NOMO-1 treated with DMSO at 0.1 percent for 48 hours (cell line): ENCODE measurements around the gene TBX19.

Experiments
- DNase-seq: peaks from one replicate; lab custom pipeline; 2025; ENCODE audit not compliant: unreplicated experiment; lab: John Stamatoyannopoulos, UW

The TBX19 gene

DNA sequence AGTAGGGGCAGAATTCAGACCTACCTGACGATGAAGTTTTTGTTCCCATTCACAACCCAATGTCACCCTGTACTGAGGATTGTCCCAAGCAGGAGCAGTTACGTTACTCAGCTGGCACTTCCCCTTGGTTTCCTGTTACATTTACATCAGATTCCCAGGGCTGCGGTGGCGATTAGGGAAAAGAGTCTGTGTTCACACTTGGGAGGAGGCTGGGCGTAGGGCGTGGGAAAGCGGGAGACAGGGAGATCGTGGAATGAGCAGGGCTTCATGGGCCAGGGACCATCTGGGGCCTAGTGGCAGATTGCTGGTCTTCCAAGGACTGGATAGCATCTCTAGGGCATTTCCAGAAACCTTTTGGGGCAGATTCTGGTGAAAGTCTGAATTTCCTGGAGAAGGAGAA, 39.0 kb downstream of the TBX19 start:
- no peak for DNase-seq

DNA sequence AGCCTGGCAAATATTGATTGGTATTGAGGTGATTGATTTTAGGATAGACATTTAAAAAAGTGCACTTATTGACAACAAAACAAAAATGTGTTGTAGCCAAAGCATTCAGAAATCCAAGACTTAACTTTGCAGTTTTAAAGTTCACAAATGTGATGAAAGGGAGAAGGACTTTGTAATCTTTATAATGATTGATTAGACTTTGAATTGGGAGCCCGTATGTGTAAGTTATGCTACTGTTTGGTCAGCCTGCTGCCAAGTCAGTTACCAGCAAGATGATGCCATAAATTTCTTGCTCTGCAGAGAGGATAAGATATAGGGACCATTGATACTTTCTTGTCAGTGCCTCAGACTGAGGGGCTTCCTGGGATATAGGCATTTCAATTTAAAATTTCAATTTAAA, 39.5 kb downstream of the TBX19 start:
- DNase-seq = no peak

DNA sequence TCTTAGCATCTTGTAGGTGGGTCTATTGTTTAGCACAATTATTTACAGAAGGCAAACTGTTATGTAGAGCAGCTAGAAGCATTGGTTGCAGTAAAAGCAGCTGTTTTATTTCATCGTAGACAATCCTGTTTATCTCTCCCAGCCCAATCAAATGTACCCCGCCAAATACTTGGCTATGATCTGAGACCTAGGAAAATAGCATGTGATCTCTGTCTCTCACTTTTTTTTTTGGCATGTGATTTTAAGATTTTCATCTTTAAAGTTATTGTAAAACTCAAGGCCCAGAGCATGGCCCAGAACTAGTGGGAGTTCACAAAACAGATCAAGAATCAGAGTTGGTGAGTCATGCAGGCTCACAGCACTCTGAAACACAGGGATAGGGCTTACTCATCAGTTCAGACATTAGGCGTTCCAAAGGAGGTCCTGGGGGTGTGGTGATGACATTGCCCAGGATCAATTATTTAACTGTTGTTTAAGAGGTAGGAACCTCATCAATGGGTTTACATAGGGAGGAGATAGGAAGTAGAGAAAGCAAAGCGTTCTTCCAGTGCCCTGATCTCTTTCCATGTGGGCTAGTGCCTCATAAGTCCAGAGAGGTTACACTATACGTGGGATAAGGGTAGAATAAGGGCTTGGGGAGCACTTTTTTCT, 40.2 kb downstream of the TBX19 start:
- DNase-seq = no peak

DNA sequence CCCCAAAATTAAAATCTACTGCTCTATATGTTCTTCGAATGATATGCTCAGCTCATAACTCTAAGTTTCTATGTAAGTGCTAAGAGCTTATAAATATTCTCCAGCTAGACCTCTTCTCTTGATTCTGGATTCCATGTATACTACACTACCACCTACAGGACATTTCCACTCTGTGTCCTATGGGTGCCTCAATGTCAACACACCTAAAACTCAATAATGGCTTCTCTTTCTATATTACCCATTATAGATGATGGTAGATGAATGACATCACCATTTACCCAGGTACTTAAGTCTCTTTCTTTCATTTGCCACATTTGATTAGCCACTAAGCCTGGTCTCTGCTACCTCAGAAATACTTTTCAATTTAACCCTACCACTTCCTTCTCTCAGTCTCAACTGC, 41.3 kb downstream of the TBX19 start:
- DNase-seq = peak; percentile 8

DNA sequence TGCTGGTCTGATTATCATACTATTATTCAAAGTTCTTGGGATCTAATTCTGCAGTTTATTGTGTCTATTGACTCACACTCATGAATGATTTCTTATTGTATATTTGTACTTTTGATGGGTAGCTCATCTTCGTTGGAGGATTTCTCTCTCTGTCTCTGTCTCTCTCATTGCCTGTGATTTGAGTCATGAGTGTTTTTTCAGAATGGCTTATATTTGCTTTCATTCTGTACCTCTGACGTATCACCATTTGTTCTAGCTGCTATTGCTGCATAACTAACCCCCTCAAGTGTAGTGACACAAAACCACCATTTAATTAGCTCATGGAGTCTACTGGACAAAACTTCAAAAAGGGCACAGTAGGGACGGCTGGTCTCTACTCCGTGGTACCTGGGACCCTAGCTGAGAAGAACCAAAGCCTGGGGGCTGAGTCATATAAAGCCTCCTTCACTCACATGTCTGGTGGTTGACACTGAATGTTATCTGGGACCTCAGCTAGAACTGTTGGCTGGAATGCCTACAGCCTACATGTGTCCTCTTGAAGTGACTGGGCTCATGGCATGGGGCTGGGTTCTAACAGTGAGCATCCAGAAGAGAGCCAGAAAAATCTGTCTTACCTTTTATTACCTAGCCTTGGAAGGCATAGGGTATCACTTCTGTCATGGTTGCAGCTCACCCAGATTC, 44.2 kb downstream of the TBX19 start:
- no peak for DNase-seq

DNA sequence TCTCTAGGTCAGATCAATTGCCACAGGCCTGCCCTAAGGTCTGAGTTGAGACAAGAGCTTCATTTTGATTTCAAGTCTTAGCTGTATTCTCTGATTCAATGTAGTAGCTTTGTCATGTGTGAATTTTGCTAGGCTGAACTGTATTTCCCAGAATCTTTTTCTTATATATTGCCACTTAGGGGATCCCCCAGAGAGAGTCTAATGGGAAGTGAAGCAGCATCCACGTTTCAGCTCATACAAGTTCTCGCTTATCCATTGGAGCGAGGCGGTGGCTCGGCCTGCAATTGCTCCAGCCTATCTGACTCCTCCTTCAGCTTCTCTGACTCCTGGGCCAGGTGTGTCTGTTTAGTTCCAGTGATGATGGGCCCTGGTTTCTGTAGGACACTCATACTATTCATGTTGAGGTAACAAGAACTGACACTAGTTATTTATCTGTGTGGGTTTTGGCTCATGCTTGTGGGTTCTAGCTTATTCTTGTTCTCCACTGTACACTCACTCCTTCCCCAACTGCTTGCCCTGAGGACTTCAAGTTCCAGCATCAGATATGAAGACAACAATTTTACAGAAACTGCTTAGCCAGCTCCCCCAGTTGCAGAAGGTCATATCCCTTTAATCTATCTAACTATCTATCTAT, 48.2 kb downstream of the TBX19 start:
- no peak for DNase-seq

DNA sequence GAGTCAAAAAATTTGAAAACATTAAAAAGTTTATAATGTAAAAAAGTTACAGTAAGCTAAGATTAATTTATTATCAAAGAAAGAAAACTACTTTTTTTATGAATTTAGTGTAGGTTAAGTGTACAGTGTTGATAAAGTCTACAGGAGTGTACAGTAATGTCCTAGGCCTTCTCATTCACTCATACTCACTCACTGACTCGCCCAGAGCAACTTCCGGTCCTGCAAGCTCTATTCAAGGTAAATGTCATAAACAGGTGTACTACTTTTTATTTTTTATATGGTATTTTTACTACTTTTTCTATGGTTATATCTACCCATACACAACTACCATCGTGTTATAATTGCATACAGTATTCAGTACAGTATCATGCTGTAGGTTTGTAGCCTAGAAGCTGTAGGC, 49.6 kb downstream of the TBX19 start:
- DNase-seq = no peak

DNA sequence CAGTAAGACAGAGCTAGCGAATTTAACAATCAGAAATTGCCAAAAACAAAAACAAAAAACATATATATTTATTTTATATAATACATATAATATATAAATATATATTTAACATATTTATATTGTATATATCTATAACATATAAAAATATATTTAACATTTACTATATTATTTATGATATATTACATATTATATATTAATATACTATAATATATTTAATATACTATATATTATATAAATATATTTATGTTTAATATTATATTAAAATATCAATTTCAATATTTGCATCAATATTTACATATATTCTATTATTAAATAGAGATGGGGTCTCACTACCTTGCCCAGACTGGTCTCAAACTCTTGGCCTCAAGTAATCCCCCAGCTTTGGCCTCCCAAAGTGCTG, 50.9 kb downstream of the TBX19 start:
- DNase-seq = no peak

DNA sequence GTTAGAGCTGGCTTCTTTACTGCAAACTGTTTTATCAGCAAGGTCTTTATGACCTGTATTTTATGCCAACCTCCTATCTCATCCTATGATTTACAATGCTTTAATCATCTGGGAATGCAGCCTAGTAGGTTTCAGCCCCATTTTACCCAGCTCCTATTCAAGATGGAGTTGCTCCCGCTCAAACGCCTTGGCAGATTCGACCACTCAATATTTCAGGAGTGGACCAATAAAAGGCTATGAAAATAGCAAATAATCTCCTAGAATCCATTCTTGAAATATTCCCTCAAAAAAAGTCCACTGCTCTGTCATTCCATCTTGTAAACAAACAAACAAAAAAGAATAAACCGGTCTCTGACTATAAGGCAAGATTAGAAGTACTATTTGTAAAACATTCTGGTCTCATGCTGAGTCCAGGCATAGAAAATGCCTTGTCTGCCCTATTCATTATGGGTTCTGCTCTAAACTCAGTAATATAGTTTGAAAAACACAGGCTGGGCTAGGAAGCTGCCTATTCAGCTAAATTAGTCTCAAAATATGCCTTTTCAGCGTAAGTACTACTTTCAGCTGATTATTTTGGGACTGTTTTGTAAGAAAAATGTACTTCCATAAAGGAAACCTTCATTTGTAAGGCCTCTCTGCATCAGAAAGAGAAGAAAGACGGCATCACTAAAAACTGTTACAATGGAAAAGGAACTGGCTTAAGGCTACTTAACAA, 53.0 kb downstream of the TBX19 start:
- DNase-seq = no peak

DNA sequence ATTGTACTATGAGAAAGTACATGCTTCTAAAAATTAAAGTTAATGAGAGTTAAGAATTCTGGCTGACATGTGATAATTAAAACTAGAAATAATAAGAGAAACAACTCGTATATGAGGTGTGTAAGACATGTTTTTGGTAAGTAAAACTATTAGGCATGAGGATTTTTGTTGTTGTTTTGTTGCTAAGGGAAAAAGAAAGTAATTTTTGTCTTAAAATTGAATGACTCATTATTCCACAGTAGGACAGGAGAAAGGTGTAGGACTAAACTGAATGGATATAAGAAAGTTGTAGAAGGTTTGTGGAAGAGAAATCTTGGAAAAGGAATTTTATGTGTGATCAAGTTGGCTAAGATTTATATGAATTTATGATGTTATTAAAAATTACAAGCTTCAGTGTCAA, 54.8 kb downstream of the TBX19 start:
- DNase-seq = no peak

DNA sequence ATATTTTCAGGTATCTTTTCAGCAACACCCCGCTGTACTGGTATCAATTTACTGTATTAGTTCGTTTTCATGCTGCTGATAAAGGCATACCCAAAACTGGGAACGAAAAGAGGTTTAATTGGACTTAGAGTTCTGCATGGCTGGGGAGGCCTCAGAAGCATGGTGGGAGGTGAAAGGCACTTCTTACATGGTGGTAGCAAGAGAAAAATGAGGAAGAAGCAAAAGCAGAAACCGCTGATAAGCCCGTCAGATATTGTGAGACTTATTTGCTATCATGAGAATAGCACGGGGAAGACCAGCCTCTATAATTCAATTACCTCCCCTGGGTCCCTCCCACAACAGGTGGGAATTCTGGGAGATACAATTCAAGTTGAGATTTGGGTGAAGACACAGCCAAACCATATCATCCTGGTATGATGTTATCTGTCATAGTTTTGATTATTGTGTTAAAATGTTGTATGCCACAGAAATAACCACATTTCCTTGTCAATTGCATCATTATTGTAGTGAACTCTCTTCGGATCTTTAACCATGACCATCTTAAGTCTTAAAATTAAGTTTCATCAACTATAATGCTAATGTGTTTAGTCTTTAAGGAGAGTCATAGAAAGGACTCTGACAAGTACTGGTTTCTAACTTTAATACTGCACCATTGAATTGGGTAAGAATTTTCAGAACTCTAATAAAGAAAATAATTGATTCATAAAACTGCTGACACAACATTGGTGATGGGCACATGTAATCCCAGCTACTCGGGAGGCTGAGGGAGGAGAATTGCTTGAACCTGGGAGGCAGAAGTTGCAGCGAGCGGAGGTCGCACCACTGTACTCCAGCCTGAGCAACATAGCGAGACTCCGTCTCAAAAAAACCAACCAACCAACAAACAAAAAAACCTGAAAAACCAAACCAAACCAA, 58.2 kb downstream of the TBX19 start:
- no peak for DNase-seq

DNA sequence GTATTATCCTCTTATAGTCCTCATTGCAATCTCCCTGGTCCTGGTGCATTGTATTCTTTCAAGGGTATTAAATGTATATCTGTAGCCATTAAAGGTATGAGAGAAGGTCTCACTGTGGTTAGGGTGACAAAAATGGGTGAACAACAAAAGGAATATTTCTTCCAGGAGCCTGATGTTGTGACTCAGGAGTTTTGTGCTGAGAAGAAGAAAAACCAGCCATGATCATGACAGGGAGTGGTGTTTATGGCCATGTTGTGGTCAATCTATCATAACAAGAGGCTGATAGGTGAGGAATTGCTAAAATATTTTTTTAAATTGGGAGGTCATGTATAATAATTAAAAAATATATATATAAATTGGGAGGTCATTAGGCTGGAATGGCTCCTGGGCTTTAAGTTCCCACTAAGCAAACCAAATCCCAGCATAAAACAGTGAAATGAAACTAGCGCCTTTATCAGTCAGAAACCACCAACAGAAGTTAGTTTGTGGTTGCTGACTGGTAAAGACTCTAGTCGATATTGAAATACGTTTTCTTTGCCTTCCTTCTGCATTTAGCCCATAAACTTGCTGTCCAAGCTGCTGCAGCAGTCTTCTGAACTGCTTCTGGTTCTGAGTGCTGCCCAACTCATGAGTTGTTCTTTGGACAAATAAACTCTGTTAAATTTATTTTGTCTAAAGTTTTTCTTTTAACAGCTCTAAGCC, 60.3 kb downstream of the TBX19 start:
- DNase-seq = peak; percentile 85

DNA sequence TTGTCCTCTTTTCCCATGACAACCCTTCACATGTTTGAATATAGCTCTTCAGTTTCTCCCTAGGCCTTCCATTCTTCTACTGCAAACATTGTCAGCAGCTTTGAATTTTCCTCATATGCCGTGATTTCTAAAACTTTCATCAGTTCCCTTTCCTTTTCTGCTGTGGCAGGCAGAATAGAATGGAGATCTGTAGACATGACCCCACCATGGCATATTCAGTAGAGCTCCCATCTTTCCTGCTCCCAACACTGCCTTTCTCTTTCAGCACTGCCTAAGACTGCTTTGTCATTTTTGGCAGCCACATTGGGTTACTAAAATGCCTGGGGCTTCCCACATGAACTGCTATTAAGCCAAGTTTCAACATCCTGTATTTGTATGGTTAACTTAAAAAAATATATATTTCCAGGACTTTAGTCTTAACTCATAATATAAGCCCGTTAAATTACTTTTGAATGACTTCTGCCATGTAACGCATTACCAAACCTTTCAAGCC, 60.9 kb downstream of the TBX19 start:
- no peak for DNase-seq

DNA sequence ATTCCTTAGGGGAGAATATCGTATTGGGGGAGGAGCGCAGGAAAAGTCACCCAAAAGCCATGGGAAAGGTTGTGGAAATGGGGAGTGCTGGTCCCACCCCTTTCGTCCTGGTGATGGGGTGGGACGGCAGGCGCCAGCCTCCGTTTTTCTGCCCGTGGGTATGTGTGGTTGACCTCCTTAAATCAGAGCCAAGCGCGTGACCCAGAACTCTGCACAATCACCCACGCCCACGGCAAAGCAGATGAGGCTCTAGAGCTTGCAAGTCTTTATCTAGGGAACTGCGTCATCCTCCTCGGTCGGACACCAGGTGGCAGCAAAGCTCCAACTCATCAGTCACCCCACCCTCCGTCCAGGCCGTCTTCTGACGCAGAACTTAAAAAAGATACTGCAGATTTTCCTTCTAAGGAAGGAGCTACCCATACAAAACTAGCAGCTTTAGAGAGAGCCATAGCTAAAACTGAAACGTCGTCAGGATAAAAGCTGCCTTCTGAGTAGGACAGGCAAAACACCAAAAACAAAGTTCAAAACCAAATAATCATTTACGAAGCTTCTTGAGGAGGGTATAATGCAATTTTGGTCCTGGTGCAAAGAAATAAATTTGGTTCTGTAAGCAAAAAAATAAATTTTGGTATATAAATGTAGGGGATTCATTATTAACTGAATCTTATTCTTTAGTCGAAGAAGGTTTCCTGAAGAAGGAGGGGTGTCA, 62.0 kb downstream of the TBX19 start:
- peak; percentile 89 for DNase-seq

DNA sequence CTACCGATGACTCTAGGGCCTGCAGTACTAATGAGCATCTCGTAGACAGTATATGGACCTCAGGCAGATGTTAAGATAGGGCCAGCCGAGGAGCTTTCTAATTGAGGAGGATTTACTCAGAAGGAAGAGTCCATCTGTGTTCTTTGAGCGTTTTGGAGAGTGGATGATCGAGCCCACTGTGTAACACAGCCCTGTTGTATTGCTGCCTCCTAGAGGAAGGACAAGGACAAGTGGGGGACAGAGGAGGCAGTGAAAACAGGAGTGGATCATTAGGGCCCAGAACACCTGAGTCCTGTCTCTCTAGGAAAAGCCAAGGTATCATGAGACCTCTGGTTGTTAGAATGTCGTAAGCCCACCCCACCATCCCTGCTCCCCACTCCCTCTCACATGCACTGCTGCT, 62.9 kb downstream of the TBX19 start:
- no peak for DNase-seq

DNA sequence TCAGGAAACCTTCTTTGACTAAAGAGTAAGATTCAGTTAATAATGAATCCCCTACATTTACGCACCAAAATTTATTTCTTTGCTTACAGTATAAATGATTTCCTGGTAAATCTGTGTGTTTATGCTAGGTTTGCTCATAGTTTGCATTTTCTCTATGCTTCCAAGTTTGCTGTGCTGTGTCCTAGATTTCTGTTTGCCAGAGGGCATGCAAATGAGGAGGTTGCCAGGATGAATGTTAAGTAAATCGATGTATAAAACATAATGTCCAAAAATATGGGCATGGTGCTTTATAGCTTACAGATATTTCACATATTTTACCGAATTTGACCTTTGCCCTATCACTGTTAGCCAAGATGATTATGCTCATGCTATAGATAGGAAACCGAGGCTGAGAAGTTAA, 63.8 kb downstream of the TBX19 start:
- no peak for DNase-seq

DNA sequence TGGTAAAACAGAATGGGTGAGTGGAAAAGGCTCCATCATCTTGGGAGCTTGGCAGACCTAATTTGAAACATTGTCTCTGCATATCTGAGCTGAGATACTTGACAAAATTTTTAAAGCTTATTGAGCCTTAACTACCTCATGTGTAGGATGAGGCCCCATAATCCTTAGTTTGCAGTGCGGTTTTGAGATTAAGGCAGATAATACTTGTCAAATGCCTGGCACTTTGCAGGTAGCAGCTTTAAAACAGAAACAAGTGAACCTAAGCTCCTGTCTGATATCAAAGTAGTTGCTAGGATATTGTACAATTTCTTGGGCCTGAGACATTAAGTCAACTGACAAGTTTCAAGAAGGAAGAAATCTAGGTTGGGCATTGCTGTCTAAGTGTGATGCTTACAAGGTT, 65.3 kb downstream of the TBX19 start:
- no peak for DNase-seq

DNA sequence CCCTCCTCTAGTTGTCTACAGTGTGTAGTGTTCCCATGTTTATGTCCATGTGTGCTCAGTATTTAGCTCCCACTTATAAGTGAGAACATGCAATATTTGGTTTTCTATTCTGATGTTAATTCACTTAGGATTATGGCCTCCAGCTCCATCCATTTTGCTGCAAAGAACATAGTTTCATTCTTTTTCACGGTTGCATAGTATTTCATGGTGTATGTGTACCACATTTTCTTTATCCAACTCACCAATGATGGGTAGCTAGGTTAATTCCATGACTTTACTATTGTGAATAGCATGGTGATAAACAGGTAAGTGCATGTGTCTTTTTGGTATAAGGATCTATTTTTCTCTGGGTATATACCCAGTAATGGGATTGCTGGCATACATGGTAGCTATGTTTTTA, 67.0 kb downstream of the TBX19 start:
- no peak for DNase-seq

DNA sequence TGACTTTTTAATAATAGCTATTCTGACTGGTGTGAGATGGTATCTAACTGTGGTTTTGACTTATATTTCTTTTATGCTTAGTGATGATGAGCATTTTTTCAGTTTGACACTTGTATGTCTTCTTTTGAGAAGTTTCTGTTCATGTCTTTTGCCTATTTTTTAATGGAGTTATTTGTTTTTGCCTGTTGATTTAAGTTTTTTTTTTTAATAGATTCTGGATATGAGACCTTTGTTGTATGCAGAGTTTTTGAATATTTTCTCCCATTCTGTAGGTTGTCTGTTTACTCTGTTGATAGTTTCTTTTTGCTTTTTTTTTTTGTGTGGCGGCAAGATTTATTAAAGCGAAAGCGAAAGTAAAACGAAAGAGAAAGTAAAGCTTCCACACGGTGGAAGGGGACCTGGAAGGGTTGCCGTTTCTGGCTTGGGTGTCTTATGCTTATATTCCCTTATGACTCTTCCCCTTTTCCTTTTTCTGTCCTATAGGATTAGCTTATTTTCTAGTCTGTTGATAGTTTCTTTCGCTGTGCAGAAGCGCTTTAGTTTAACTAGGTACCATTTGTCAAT, 67.6 kb downstream of the TBX19 start:
- DNase-seq = no peak
